ENCODE data around the gene TWIST2.

- TF ChIP-seq POLR2AphosphoS5 (IDR thresholded peaks at IDR 0.05; ENCODE audit: borderline replicate concordance, low read depth, low read length) (no peak), EZH2 (IDR thresholded peaks at IDR 0.05) (no peak)
These were observed 46.5 kb downstream of the TWIST2 start for GRCh38 chr2:238894226-238894949.
